ENCODE measurements around the gene GIGYF2. TPM values are rescaled to one million over a fixed set of nuclear protein-coding genes. Genes with fewer than 3 reads are reported as not detected.

Gene GIGYF2
- total and polyA plus RNA-seq, 4 donors = 10.6 to 50.5 (median 26.7) TPM

GRCh38 chr2:232876978-232877441, 179.9 kb downstream of the GIGYF2 start:
- Histone ChIP-seq H3K27me3 (ENCODE audit: control insufficient read depth in 4 of 4, insufficient read depth in 4 of 4, low read length in 3 of 4) (no peaks in the 10 kb centered on the region), H3K4me3 (ENCODE audit: low read depth in 1 of 3, low read length in 3 of 3) (peak overlapping the region; percentile 28 to 65 (median 58)), H3K27ac (ENCODE audit: low read depth in 1 of 2, low read length in 2 of 2) (peak overlapping the region; percentile 81 to 86), H3K9ac (ENCODE audit: low read depth in 1 of 2, low read length in 2 of 2) (peak overlapping the region in 1 of 2 donors; percentile 38), H3K4me1 (ENCODE audit: control insufficient read depth in 4 of 4, insufficient read depth in 4 of 4, low read length in 3 of 4) (peaks cover 4 to 47% (median 28%) of the 10 kb centered on the region in 4 donors), H3K9me3 (ENCODE audit: control insufficient read depth in 4 of 4, low read length in 3 of 4) (no peaks in the 10 kb centered on the region), H3K36me3 (ENCODE audit: control insufficient read depth in 4 of 4, insufficient read depth in 3 of 4, low read depth in 1 of 4, low read length in 3 of 4) (peaks cover 0 to 5% (median 1%) of the 10 kb centered on the region in 4 donors)
- WGBS = 14% methylated on average over 21 of the region's 21 CpGs
- no peak for DNase-seq (ENCODE audit: low spot score)
- no peak for TF ChIP-seq RXRA (IDR thresholded peaks at IDR 0.05)
- TF ChIP-seq SP1 (IDR thresholded peaks at IDR 0.05) = peak; percentile 11

- no peaks in the 10 kb centered on the region for H3K27me3 ChIP-seq (ENCODE audit: control insufficient read depth in 4 of 4, insufficient read depth in 4 of 4, low read length in 3 of 4)
- 94% methylated on average over 13 of the region's 13 CpGs for WGBS
- peaks cover 4 to 47% (median 28%) of the 10 kb centered on the region in 4 donors for H3K4me1 ChIP-seq (ENCODE audit: control insufficient read depth in 4 of 4, insufficient read depth in 4 of 4, low read length in 3 of 4)
- DNase-seq (ENCODE audit: low spot score) = no peak
- peak overlapping the region in 1 of 2 donors; percentile 81 for H3K27ac ChIP-seq (ENCODE audit: low read depth in 1 of 2, low read length in 2 of 2)
- no peaks in the 10 kb centered on the region for H3K9me3 ChIP-seq (ENCODE audit: control insufficient read depth in 4 of 4, low read length in 3 of 4)
- H3K36me3 ChIP-seq (ENCODE audit: control insufficient read depth in 4 of 4, insufficient read depth in 3 of 4, low read depth in 1 of 4, low read length in 3 of 4) = peaks cover 0 to 10% (median 2%) of the 10 kb centered on the region in 4 donors
- H3K4me3 ChIP-seq (ENCODE audit: low read depth in 1 of 3, low read length in 3 of 3) = no peak overlapping the region
- TF ChIP-seq JUND (IDR thresholded peaks at IDR 0.05) (no peak), FOXA1 (IDR thresholded peaks at IDR 0.05) (no peak), NR2F2 (IDR thresholded peaks at IDR 0.05) (no peak), RAD21 (IDR thresholded peaks at IDR 0.05) (no peak), HNF4G (IDR thresholded peaks at IDR 0.05) (no peak), FOXA2 (IDR thresholded peaks at IDR 0.05) (no peak), REST (IDR thresholded peaks at IDR 0.05) (no peak), GABPA (IDR thresholded peaks at IDR 0.05 in 1 of 2, conservative IDR thresholded peaks at IDR 0.05 in 1 of 2) (no peak), ATF3 (IDR thresholded peaks at IDR 0.05) (no peak), HNF4A (conservative IDR thresholded peaks at IDR 0.05) (no peak), SP1 (IDR thresholded peaks at IDR 0.05) (no peak), YY1 (IDR thresholded peaks at IDR 0.05) (no peak), TAF1 (conservative IDR thresholded peaks at IDR 0.05) (no peak)
- H3K9ac ChIP-seq (ENCODE audit: low read depth in 1 of 2, low read length in 2 of 2) = no peak overlapping the region
Measured at GRCh38 chr2:232877940-232878511, 180.9 kb downstream of the GIGYF2 start.

GRCh38 chr2:232878855-232879617, 181.9 kb downstream of the GIGYF2 start:
- WGBS = 87% methylated on average over 20 of the region's 20 CpGs
- H3K27me3 ChIP-seq (ENCODE audit: control insufficient read depth in 4 of 4, insufficient read depth in 4 of 4, low read length in 3 of 4) = no peaks in the 10 kb centered on the region
- no peaks in the 10 kb centered on the region for H3K9me3 ChIP-seq (ENCODE audit: control insufficient read depth in 4 of 4, low read length in 3 of 4)
- H3K4me3 ChIP-seq (ENCODE audit: low read depth in 1 of 3, low read length in 3 of 3) = no peak overlapping the region
- H3K27ac ChIP-seq (ENCODE audit: low read depth in 1 of 2, low read length in 2 of 2) = no peak overlapping the region
- no peak overlapping the region for H3K9ac ChIP-seq (ENCODE audit: low read depth in 1 of 2, low read length in 2 of 2)
- peaks cover 0 to 15% (median 4%) of the 10 kb centered on the region in 4 donors for H3K36me3 ChIP-seq (ENCODE audit: control insufficient read depth in 4 of 4, insufficient read depth in 3 of 4, low read depth in 1 of 4, low read length in 3 of 4)
- no peak for DNase-seq (ENCODE audit: low spot score)
- peaks cover 0 to 40% (median 24%) of the 10 kb centered on the region in 4 donors for H3K4me1 ChIP-seq (ENCODE audit: control insufficient read depth in 4 of 4, insufficient read depth in 4 of 4, low read length in 3 of 4)
- TF ChIP-seq ATF3 (IDR thresholded peaks at IDR 0.05) = no peak
- TF ChIP-seq CTCF (IDR thresholded peaks at IDR 0.05; ENCODE audit: low read depth, low read length, missing input control) = no peak
- no peak for TF ChIP-seq FOXA2 (IDR thresholded peaks at IDR 0.05)
- TF ChIP-seq JUND (IDR thresholded peaks at IDR 0.05) = no peak
